AG09319 (cell line): Measurements from ENCODE around the gene SIM1.

ENCODE experiments used
- DNase-seq: peaks from one replicate; pipeline ENCODE4 v3.0.0-alpha.2; 2010; ENCODE audit warnings: low read depth; ENCODE audit errors: extremely low read depth
- TF ChIP-seq, protein P1 (sequence below): IDR thresholded peaks from 2 replicates; pipeline ENCODE4 v1.5.1; 2011; ENCODE audit warnings: low read depth, mild to moderate bottlenecking, inconsistent platforms, low read length, moderate library complexity

The SIM1 gene

DNA sequence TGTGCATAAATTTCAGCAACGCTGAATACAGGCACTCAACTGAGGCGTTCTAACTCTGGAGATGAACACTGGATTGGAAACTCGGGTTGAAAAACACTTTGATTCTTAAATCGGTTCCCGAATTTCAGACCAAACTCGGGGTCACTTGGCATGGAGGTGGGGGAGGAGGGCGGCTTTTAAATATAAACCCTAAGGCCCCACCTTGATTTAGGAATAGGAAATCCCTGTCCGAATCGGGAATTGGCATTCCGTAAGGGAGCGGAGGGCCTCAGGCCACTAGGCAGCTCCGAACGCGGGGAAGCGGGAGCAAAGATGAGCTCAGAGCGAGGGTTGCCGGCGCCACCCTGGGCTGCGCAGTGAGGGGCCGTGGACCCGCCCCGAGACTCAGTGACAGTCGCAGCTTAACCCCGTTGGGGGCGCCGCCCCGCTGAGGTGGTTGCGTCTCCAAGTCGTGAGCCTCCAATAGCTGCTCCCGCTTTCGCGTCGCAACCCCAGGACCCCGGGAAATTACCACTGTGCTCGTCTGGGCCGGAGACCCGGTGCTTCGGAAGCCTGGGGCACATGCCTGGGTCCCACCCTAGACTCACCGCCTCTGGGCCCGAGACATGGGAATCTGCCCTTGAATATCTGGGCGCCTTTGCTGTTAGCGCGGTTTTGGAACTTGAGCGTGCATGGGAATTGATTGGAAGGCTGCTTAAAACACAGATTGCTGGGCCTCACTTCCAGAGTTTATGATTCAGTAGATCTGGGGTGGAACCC, 4.6 kb upstream of the SIM1 start:
- no peak for DNase-seq
- TF ChIP-seq, protein P1, sequence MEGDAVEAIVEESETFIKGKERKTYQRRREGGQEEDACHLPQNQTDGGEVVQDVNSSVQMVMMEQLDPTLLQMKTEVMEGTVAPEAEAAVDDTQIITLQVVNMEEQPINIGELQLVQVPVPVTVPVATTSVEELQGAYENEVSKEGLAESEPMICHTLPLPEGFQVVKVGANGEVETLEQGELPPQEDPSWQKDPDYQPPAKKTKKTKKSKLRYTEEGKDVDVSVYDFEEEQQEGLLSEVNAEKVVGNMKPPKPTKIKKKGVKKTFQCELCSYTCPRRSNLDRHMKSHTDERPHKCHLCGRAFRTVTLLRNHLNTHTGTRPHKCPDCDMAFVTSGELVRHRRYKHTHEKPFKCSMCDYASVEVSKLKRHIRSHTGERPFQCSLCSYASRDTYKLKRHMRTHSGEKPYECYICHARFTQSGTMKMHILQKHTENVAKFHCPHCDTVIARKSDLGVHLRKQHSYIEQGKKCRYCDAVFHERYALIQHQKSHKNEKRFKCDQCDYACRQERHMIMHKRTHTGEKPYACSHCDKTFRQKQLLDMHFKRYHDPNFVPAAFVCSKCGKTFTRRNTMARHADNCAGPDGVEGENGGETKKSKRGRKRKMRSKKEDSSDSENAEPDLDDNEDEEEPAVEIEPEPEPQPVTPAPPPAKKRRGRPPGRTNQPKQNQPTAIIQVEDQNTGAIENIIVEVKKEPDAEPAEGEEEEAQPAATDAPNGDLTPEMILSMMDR = no peak

DNA sequence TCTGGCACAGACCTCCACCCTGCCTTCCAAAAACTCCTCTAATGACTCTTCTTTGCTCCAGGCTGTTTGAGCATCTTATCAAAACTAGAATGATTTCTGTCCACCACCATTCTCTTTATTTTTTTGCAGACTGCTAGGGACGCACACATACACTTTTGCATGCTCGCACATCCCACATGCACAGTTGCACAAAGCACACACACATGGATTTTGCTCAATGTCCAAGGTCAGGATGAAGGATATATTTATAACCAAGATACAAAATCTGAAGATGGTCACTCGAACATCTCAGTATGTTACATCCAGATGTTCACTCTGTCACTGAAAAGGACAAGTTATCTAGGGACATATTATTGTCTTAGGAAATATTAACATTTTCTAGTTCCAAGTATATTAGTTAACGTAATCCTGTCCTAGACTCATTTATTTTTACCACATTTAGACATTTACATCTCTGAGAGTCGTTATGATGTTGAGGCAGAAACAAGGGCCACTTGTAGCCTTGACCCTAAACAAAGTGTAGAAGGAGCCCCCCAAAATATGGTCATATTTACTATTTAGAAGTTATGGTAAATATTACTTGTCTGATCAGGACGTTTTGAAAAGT, 3.4 kb upstream of the SIM1 start:
- no peak for DNase-seq
- TF ChIP-seq, protein P1 = no peak

DNA sequence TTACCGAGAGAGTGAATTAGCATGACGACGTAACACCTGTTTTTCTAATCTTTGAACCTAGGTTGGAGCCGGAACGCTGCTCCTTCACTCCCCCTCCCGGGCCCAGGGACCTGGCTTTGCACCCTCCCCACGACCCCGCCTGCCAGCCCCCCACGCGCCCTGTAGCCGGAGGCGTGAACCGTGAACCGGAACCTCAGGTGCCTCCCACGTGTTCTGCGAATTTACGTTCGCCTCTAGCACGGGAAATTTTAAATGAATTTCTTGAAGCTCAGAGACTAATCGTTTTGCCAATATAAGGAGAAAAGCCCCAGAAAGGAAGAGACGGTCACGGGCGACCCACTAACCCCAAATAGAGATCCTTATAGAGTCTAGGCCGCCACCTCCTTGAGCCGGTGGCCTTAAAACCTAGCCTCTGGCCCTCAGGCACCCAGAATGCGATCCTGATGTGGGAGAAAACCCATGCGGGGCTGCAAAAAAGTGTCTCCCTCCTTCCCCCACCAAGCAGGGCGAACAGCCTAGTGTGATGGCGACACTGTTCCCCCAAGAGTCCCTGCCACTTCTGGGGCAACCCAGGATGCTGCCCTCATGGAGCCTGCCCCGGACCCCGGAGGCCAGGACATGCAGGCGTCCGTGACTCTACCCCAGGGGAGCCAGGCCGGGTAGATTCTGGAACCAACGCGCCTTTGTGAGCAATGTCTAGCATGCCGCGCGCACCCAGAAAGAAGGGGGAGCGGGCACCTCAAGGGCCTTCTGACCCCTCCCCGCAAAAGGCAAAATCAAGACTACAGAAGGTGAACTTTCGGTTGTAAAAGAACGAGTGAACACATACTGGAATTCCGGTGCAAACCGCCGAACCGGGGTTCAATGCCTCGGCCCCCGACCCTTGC, 2.7 kb upstream of the SIM1 start:
- no peak for DNase-seq

DNA sequence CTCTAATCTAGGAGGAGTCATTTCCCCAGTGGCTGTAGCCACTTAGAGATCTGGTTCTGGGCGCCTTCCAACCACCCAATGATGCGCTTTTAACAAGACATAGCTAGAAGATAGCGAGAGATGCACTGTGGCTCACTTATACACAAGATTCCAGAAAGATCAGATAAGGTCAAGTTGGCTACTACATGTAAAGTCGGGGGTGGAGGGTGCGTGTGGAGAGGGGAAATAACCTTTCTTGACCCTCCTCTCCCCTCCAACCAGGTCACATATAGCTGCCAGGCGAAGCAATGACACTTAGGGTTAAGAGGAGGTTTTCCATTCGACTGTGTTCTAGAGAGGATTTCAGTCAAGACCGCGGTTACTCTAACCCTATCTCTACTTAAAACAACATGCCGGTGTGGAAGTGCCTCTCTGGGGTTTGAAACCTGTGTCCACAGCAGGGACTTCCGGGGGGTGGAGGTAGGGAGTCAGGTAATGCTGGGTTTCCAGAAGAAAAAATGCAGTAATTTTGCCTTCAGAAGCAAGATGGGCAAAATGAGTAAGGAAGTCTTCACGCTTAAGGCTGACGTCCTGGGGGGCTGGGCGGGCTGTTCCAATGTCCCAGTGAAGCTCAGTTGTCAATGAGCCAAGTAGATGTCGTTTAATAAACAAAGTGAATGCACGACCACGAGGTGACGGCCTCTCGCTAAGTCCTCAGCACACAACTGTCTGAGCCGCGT, 1.8 kb upstream of the SIM1 start:
- DNase-seq = no peak

More for the DNA sequence above, 2.7 kb upstream of the SIM1 start:
- TF ChIP-seq, protein P1 = no peak

DNA sequence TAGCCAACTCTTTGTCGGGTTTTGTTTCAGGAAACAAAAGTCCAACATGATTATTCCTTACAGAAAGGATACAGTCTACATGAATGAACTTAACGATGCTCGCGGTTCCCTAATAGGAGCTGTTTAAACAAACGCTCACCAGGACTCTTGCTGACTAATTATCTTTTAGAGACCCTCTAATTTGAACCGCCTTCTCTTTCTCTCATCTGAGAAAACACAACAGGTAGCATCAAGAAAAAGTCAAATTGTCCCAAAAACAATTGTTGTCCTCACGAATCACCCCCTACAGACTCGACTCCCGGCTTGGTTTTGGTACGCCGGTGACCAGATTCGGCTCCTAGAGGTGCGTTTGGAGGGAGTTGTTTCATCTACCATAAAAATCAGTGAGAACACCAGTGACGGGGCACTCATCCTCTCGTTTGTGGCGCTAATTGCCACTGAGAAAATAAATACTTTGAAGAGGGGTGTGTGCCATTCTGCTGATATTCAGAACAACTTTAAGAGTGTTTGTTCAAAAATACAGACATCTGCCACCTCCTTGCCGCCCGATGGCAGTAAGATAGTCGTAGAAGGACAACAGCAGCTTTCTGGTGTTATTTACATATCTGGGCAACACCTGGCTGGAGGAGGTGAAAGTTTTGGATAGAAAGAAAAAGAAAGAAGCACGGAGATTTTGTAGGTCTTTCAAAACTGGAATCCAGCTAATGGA, 1.1 kb upstream of the SIM1 start:
- no peak for DNase-seq
- TF ChIP-seq, protein P1 = no peak

More for the DNA sequence above, 1.8 kb upstream of the SIM1 start:
- TF ChIP-seq, protein P1 = no peak

DNA sequence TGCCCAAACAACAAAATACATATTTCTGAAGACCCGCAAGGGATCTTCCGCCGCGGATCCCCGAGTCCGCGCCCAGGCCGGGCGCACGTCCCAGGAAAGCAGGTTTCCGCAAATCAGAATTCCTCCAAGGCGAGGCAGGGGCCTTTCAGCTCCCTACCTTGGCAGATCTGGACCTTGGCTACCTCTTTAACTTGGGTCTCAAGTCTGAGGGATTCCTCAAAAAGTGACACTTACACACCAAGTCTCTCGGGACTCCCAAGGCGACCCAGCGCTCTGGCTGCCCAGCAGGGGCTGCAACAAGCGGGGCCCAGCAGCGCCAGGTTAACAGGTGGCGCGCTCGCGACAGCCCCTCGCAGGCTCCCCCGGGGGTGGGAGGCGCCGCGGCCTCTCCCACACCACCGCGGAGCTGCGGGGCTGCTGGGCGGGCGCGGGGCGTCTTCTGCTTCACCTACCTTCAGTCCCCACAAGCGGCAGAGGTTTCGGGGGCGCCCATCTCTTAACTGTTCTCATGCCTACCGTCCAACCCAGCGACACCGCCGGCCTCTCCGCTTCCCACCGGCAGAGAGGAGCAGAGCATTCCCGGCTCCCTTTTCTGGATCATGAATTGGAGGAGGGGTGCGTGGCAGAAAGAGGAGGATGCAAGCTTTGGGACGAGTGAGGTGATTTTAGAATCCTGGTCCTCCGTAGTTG, 414 bp downstream of the SIM1 start:
- DNase-seq = no peak
- TF ChIP-seq, protein P1 = no peak
